GM19035 (cell line): ENCODE data around the gene MBD3.
"Not testable (repeated sequence)": the region's sequence is repeated elsewhere in the genome, so short reads cannot be mapped to it uniquely, and the experiment has no call there.

Experiments
- ATAC-seq: cut with Tn5 transposase; IDR thresholded peaks from one replicate; pipeline ENCODE4 v1.9.1; 2021; ENCODE audit not compliant: unreplicated experiment

Gene MBD3

DNA sequence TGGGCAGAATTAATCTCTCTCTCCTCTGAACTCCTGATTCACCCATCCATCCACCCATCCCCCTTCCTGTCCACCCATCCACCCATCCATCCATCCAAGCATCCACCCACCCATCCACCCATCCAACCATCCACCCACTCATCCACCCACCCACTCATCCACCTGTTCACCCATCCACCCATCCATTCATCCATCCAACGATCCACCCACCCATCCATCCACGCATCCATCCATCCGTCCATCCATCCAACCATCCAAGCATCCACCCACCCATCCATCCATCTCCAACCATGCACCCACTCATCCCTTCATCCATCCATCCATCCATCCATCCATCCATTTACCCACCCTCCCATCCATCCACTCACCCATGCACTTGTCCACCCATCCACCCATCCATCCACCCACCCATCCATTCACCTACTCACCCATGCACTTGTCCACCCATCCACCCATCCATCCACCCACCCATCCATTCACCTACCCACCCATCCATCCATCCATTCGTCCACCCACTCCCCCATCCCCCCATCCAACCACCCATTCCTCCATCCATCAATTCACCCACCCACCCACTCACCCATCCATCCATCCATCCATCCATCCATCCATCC lies 43.2 kb downstream of the MBD3 start:
- no peak for ATAC-seq

- no peak for ATAC-seq
Observed at GRCh38 chr19:1540365-1540925, 52.2 kb downstream of the MBD3 start.

DNA sequence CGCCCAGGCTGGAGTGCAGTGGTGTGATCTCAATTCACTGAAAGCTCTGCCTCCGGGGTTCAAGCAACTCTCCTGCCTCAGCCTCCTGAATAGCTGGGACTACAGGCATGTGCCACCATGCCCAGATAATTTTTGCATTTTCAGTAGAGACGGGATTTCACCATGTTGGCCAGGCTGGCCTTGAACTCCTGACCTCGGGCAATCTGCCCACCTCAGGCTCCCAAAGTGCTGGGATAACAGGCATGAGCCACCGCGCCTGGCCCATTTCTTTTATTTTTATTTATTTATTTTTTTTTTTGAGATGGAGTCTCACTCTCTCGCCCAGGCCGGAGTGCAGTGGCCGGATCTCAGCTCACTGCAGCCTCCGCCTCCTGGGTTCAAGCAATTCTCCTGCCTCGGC lies 52.9 kb downstream of the MBD3 start:
- not testable (repeated sequence) for ATAC-seq

DNA sequence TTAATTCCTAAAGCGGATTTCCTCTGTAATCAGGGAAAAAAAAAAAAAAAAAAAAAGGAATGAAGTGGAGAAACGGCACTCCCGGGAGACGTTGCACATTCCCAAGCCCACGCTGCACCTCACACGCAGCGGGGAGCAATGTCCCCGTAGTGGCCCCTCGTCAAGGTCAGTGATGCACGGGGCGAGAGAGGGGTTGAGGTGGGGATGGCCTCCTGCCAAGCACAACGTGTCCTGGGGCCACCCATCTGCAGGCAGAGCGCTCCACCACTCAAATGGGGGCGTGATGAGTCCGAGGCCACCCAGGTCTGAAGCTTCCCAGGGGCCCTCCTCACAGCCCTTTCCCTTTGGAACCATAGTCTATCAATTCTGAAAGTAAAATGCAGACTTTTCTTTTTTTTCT lies 53.7 kb downstream of the MBD3 start:
- ATAC-seq, result no peak

- not testable (repeated sequence) for ATAC-seq
Observed at GRCh38 chr19:1535699-1536098, 57.0 kb downstream of the MBD3 start.

- ATAC-seq, result no peak
Observed at GRCh38 chr19:1534972-1535371, 57.7 kb downstream of the MBD3 start.

DNA sequence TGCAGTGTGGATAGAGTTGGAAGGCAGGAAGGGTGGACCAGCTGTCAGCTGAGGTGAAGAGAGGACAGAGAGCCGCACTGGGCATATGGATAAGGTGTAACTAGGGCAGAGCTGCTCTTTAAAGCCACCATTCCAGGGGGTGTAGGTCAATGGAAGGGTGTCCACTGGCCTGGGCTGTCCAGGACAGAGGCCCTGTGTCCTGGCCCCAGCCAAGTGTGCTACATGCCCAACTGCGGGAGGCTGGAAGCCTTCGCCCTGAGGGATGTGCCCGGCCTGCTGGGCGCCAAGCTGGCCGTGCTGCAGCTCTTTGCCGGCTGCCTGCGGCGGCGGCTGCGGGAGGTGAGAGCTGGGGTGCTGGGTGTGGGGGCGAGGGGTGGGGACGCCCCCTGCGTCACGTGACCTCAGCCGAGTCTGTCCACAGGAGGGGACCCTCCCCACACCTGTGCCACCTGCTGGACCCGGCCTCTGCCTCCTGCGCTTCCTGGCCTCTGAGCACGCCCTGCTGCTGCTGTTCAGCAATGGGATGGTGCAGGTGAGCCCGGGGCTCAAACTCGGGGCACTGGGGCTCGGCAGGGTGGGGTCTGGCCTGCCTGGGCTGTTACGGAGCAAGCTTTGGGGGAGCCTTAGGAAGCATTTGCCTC lies 59.0 kb downstream of the MBD3 start:
- no peak for ATAC-seq

GRCh38 chr19:1532003-1532402 lies 60.7 kb downstream of the MBD3 start:
- ATAC-seq, result no peak

GRCh38 chr19:1531587-1531986 lies 61.1 kb downstream of the MBD3 start:
- ATAC-seq, result no peak

DNA sequence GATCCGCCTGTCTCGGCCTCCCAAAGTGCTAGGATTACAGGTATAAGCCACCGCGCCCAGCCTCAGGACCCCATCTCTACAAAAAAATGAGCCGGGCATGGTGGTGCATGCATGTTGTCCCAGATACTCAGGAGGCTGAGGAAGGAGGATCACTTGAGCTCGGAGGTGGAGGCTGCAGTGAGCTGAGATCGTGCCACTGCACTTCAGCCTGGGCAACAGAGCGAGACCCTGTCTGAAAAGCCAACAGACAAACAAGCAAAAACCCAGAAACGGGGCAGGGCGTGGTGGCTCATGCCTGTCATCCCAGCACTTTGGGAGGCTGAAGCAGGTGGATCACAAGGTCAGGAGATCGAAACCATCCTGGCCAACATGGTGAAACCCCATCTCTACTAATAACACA lies 61.8 kb downstream of the MBD3 start:
- ATAC-seq, result not testable (repeated sequence)

GRCh38 chr19:1529430-1529816 lies 63.2 kb downstream of the MBD3 start:
- ATAC-seq, result no peak

GRCh38 chr19:1528596-1529429 lies 63.9 kb downstream of the MBD3 start:
- no peak for ATAC-seq

DNA sequence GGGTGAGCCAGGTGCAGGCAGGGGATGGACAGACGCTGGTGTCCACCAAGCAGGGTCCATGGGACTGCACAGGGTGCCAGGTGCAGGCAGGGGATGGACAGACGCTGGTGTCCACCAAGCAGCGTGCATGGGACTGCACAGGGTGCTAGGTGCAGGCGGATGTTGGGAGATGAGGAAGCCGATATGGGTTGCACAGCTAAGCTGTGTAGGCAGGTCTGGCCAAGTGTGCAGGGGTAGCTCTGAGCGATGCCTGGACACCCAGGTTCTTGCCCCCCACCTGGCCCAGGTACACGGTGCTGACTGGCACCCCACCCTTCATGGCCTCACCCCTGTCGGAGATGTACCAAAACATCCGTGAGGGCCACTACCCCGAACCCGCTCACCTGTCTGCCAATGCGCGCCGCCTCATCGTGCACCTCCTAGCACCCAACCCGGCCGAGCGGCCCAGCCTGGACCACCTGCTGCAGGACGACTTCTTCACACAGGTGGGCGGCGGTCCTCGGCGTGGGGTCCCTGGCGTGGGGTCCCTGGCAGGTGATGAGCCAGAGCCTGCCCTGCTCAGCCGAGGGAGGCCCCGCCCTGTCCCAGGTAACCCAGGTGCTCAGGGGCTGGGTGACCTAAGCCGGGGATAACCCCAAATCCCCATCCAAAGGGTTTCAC lies 64.9 kb downstream of the MBD3 start:
- ATAC-seq, result no peak

GRCh38 chr19:1526979-1527649 lies 65.6 kb downstream of the MBD3 start:
- no peak for ATAC-seq

- no peak for ATAC-seq
Observed at GRCh38 chr19:1526066-1526778, 66.4 kb downstream of the MBD3 start.

DNA sequence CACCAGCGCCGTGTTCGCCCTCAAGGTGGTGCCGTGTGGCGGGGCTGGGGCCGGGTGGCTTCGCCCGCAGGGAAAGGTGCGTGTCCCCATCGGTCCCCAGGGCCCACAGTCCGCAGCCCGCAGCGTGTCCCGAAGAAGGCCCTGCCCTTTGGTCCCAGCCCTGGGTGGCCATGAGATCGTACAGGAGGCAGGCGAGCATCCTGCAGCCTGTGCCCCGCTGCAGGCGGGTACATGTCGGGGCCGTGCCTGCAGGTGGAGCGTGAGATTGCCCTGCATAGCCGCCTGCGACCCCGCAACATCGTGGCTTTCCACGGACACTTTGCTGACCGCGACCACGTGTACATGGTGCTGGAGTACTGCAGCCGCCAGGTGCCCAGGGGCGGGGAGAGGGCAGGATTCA lies 67.3 kb downstream of the MBD3 start:
- ATAC-seq, result no peak

DNA sequence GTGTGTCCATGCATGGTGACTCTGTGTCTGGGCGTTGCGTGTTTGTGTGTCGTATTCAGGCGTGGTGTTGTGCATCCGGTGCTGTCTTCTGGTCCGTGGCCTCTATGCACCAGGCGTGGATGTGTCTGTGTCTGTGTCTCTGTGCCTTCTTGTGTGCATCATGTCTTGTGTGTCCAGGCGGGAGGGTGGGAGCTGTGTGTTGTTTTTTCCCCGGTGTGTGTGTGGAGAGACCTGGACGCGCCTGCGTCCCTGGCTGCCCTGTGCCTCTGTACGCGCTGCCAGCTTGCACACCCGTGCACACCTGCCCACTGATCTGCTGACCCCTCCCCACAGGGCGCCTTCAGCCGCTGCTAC lies 67.7 kb downstream of the MBD3 start:
- no peak for ATAC-seq

DNA sequence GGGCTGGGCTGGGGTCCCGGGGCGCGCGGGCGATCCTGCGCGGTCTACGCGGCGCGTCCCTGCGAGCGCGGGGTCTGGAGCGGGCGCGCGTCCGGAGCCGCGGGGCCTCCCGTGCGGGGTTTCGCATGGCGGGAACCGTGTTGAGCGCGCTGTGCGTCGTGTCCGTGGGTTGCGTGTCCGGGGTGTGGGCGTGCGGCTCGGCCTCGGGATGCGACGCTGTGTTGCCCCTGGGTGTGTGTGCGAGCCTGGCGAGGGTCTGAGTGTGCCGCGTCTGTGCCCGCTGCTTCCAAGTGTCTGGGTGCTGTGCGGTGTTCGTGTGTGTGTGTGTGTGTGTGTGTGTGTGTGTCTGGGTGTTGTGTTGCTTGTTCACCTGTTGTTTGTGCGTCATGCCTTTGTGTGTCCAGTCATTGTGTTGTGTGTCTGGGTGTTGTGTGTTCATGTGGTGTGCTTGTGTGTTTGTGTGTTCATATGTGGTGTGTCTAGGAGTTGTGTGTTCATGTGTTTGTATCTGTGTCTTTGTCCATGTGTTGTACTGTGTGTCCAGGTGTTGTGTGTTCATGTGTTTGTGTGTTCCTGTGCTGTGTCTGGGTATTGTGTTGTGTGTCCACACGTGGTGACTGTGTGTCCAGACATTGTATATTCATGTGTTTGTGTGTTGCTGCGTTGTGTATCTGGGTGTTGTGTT lies 68.2 kb downstream of the MBD3 start:
- no peak for ATAC-seq
